ENCODE results near the gene TSPAN9. TPM values are rescaled to one million over a fixed set of nuclear protein-coding genes. Genes with fewer than 3 reads are reported as not detected.

The TSPAN9 gene
- total and polyA plus RNA-seq, 2 experiments from 2014 or later: 6.0 to 31.5 TPM

DNA sequence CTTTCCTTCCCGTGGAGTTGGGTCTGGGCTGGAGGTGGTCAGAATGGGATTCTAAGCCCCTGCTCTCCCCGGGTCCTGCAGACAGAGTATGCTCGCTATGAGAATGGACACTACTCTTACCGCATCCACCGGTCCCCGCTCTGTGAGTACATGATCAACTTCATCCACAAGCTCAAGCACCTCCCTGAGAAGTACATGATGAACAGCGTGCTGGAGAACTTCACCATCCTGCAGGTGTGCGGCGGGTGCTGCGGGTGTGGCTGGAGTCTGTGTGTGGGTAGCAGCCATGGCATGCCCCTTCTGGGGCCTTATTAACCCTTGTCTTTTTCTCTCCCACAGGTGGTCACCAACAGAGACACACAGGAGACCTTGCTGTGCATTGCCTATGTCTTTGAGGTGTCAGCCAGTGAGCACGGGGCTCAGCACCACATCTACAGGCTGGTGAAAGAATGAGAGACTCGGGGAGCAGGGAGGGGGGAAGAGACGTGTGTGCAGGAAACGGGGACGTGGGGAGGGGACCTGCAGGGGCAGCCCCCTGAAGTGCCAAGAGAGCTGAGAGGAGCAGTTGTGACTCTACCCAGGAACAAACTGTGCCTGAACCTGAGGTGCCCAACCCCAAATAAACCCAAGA, 37.0 kb upstream of the TSPAN9 start:
- DNase-seq (ENCODE audit: low spot score) (no peak), ATAC-seq (no peak)
- H3K36me3 ChIP-seq (ENCODE audit: insufficient read depth): peaks cover 24% of the 10 kb centered on the region
- no peaks in the 10 kb centered on the region for H3K79me2 ChIP-seq (replicated peaks; ENCODE audit: insufficient read depth)
- Mint-ChIP-seq H3K9me3 (no peaks in the 10 kb centered on the region), H3K27ac (no peak overlapping the region), H3K4me1 (peaks cover 16% of the 10 kb centered on the region; the same call in 2 of the 3 replicates), H3K36me3 (ENCODE audit: low read depth) (peaks cover 57% of the 10 kb centered on the region), H3K27me3 (ENCODE audit: insufficient read depth, low read depth, poor library complexity) (peaks cover 20% of the 10 kb centered on the region), H3K4me3 (no peak overlapping the region)
- H3K27ac ChIP-seq (ENCODE audit: low read depth): no peak overlapping the region
- H3K9me2 ChIP-seq (ENCODE audit: insufficient read depth): no peaks in the 10 kb centered on the region
- no peak overlapping the region for H2AFZ ChIP-seq
- no peak overlapping the region for H3K4me2 ChIP-seq
- H4K20me1 ChIP-seq (replicated peaks; ENCODE audit: insufficient read depth): peaks cover 14% of the 10 kb centered on the region
- TF ChIP-seq, protein P1, sequence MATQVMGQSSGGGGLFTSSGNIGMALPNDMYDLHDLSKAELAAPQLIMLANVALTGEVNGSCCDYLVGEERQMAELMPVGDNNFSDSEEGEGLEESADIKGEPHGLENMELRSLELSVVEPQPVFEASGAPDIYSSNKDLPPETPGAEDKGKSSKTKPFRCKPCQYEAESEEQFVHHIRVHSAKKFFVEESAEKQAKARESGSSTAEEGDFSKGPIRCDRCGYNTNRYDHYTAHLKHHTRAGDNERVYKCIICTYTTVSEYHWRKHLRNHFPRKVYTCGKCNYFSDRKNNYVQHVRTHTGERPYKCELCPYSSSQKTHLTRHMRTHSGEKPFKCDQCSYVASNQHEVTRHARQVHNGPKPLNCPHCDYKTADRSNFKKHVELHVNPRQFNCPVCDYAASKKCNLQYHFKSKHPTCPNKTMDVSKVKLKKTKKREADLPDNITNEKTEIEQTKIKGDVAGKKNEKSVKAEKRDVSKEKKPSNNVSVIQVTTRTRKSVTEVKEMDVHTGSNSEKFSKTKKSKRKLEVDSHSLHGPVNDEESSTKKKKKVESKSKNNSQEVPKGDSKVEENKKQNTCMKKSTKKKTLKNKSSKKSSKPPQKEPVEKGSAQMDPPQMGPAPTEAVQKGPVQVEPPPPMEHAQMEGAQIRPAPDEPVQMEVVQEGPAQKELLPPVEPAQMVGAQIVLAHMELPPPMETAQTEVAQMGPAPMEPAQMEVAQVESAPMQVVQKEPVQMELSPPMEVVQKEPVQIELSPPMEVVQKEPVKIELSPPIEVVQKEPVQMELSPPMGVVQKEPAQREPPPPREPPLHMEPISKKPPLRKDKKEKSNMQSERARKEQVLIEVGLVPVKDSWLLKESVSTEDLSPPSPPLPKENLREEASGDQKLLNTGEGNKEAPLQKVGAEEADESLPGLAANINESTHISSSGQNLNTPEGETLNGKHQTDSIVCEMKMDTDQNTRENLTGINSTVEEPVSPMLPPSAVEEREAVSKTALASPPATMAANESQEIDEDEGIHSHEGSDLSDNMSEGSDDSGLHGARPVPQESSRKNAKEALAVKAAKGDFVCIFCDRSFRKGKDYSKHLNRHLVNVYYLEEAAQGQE (IDR thresholded peaks at IDR 0.05; ENCODE audit: unreplicated experiment): no peak
- TF ChIP-seq POLR2AphosphoS5 (IDR thresholded peaks at IDR 0.05; ENCODE audit: low read depth) (no peak), EZH2phosphoT487 (IDR thresholded peaks at IDR 0.05; ENCODE audit: unreplicated experiment) (no peak), ZNF331 (CRISPR knock-in tag; IDR thresholded peaks at IDR 0.05; ENCODE audit: low read depth) (no peak), ZNF114 (CRISPR knock-in tag; IDR thresholded peaks at IDR 0.05) (no peak), CREB1 (CRISPR knock-in tag; IDR thresholded peaks at IDR 0.05; ENCODE audit: low read depth) (no peak), NANOG (IDR thresholded peaks at IDR 0.05; ENCODE audit: borderline replicate concordance) (no peak), STAT1 (IDR thresholded peaks at IDR 0.05; ENCODE audit: unreplicated experiment) (no peak), EZH2 (IDR thresholded peaks at IDR 0.05; ENCODE audit: low read depth, unreplicated experiment) (no peak), JUNB (IDR thresholded peaks at IDR 0.05; ENCODE audit: unreplicated experiment) (no peak)
- TF ChIP-seq, protein P2, sequence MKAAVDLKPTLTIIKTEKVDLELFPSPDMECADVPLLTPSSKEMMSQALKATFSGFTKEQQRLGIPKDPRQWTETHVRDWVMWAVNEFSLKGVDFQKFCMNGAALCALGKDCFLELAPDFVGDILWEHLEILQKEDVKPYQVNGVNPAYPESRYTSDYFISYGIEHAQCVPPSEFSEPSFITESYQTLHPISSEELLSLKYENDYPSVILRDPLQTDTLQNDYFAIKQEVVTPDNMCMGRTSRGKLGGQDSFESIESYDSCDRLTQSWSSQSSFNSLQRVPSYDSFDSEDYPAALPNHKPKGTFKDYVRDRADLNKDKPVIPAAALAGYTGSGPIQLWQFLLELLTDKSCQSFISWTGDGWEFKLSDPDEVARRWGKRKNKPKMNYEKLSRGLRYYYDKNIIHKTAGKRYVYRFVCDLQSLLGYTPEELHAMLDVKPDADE (IDR thresholded peaks at IDR 0.05): no peak
- TF ChIP-seq, protein P3, sequence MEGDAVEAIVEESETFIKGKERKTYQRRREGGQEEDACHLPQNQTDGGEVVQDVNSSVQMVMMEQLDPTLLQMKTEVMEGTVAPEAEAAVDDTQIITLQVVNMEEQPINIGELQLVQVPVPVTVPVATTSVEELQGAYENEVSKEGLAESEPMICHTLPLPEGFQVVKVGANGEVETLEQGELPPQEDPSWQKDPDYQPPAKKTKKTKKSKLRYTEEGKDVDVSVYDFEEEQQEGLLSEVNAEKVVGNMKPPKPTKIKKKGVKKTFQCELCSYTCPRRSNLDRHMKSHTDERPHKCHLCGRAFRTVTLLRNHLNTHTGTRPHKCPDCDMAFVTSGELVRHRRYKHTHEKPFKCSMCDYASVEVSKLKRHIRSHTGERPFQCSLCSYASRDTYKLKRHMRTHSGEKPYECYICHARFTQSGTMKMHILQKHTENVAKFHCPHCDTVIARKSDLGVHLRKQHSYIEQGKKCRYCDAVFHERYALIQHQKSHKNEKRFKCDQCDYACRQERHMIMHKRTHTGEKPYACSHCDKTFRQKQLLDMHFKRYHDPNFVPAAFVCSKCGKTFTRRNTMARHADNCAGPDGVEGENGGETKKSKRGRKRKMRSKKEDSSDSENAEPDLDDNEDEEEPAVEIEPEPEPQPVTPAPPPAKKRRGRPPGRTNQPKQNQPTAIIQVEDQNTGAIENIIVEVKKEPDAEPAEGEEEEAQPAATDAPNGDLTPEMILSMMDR (conservative IDR thresholded peaks at IDR 0.05; ENCODE audit: low read depth in 2 of 2): no peak
- TF ChIP-seq, protein P4, sequence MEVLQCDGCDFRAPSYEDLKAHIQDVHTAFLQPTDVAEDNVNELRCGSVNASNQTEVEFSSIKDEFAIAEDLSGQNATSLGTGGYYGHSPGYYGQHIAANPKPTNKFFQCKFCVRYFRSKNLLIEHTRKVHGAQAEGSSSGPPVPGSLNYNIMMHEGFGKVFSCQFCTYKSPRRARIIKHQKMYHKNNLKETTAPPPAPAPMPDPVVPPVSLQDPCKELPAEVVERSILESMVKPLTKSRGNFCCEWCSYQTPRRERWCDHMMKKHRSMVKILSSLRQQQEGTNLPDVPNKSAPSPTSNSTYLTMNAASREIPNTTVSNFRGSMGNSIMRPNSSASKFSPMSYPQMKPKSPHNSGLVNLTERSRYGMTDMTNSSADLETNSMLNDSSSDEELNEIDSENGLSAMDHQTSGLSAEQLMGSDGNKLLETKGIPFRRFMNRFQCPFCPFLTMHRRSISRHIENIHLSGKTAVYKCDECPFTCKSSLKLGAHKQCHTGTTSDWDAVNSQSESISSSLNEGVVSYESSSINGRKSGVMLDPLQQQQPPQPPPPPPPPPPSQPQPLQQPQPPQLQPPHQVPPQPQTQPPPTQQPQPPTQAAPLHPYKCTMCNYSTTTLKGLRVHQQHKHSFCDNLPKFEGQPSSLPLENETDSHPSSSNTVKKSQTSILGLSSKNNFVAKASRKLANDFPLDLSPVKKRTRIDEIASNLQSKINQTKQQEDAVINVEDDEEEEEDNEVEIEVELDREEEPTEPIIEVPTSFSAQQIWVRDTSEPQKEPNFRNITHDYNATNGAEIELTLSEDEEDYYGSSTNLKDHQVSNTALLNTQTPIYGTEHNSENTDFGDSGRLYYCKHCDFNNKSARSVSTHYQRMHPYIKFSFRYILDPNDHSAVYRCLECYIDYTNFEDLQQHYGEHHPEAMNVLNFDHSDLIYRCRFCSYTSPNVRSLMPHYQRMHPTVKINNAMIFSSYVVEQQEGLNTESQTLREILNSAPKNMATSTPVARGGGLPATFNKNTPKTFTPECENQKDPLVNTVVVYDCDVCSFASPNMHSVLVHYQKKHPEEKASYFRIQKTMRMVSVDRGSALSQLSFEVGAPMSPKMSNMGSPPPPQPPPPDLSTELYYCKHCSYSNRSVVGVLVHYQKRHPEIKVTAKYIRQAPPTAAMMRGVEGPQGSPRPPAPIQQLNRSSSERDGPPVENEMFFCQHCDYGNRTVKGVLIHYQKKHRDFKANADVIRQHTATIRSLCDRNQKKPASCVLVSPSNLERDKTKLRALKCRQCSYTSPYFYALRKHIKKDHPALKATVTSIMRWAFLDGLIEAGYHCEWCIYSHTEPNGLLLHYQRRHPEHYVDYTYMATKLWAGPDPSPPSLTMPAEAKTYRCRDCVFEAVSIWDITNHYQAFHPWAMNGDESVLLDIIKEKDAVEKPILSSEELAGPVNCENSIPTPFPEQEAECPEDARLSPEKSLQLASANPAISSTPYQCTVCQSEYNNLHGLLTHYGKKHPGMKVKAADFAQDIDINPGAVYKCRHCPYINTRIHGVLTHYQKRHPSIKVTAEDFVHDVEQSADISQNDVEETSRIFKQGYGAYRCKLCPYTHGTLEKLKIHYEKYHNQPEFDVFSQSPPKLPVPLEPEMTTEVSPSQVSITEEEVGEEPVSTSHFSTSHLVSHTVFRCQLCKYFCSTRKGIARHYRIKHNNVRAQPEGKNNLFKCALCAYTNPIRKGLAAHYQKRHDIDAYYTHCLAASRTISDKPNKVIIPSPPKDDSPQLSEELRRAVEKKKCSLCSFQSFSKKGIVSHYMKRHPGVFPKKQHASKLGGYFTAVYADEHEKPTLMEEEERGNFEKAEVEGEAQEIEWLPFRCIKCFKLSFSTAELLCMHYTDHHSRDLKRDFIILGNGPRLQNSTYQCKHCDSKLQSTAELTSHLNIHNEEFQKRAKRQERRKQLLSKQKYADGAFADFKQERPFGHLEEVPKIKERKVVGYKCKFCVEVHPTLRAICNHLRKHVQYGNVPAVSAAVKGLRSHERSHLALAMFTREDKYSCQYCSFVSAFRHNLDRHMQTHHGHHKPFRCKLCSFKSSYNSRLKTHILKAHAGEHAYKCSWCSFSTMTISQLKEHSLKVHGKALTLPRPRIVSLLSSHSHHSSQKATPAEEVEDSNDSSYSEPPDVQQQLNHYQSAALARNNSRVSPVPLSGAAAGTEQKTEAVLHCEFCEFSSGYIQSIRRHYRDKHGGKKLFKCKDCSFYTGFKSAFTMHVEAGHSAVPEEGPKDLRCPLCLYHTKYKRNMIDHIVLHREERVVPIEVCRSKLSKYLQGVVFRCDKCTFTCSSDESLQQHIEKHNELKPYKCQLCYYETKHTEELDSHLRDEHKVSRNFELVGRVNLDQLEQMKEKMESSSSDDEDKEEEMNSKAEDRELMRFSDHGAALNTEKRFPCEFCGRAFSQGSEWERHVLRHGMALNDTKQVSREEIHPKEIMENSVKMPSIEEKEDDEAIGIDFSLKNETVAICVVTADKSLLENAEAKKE (CRISPR knock-in tag; IDR thresholded peaks at IDR 0.05): no peak
- peaks cover 2% of the 10 kb centered on the region; the same call in 1 of the 2 replicates for H3K4me1 ChIP-seq (ENCODE audit: insufficient read depth)
- peaks cover 21% of the 10 kb centered on the region; the same call in 1 of the 2 replicates for H3F3A ChIP-seq (replicated peaks; ENCODE audit: low read depth)
- H3K4me3 ChIP-seq: no peak overlapping the region
- H3K27me3 ChIP-seq (ENCODE audit: insufficient read depth): no peaks in the 10 kb centered on the region
